Measurements from ENCODE around the gene MAPK10. TPM values are rescaled to one million over a fixed set of nuclear protein-coding genes. Genes with fewer than 3 reads are reported as not detected.

Gene MAPK10
- total RNA-seq, 2 experiments from 2014 or later: not detected

GRCh38 chr4:86044593-86044985 lies 315.3 kb downstream of the MAPK10 start:
- TF ChIP-seq, protein P1, sequence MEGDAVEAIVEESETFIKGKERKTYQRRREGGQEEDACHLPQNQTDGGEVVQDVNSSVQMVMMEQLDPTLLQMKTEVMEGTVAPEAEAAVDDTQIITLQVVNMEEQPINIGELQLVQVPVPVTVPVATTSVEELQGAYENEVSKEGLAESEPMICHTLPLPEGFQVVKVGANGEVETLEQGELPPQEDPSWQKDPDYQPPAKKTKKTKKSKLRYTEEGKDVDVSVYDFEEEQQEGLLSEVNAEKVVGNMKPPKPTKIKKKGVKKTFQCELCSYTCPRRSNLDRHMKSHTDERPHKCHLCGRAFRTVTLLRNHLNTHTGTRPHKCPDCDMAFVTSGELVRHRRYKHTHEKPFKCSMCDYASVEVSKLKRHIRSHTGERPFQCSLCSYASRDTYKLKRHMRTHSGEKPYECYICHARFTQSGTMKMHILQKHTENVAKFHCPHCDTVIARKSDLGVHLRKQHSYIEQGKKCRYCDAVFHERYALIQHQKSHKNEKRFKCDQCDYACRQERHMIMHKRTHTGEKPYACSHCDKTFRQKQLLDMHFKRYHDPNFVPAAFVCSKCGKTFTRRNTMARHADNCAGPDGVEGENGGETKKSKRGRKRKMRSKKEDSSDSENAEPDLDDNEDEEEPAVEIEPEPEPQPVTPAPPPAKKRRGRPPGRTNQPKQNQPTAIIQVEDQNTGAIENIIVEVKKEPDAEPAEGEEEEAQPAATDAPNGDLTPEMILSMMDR (IDR thresholded peaks at IDR 0.05): no peak
- DNase-seq: no peak
- Mint-ChIP-seq H3K9me3 (no peaks in the 10 kb centered on the region), H3K4me1 (ENCODE audit: low read depth) (no peaks in the 10 kb centered on the region), H3K36me3 (ENCODE audit: low read depth) (no peaks in the 10 kb centered on the region), H3K27ac (no peak overlapping the region), H3K27me3 (no peaks in the 10 kb centered on the region), H3K4me3 (no peak overlapping the region)
- intact Hi-C loops (cut with micrococcal nuclease): no loop called here
- no peak for ATAC-seq
- CTCF ChIA-PET: interaction anchor here (0.7 to 2.5 kb wide), 7 partner anchors 9 to 897 kb away, joined by 3 to 7 read pairs (median 3); no protein-coding TSS in a partner anchor
- POLR2A ChIA-PET: no interaction called here

DNA sequence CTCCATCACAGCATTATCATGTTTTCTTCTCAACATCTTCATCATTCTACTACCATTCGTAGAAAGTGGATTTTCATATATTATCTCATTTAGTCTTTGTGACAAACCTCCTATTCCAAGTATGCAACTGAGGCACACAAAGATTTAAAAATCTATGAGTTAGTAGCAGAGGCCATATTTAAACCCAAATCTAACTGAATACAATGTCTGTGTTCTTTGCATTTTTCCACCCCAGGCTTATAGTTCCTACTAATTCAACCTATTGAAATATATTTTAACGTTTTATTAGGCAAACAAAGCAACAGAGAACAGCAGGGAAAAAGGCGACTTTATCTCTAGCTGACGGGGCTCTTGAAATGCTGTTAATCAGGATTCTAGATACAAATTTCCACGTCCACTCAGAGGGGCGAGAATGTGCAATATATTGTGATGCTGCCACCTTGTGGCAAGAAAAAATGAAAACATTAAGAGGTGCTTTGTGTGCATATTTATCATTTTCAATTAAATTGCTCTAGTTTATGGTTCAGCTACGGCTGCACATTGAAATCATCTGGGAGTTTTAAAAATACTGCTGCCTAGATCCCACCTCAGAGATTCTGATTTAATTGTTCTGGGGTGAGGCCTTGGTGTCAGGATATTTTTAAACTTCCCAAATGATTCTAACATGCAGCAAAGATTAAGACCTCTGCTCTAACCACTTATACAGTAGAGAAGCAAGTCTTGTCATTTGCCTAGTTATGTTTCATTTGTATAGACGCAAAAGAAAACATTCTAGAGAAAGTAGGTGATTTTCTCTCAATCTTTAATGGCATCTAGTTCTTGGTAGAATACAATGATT lies 315.9 kb downstream of the MAPK10 start:
- intact Hi-C loops (cut with micrococcal nuclease): no loop called here
- no peak overlapping the region for H3K27ac Mint-ChIP-seq
- TF ChIP-seq, protein P1 (IDR thresholded peaks at IDR 0.05): peak; percentile 71
- ChIA-PET POLR2A (no interaction called here), CTCF (interaction anchor here (0.8 to 2.5 kb wide), 6 partner anchors 10 to 896 kb away, joined by 3 to 7 read pairs (median 4); no protein-coding TSS in a partner anchor)
- DNase-seq (peak; percentile 12), ATAC-seq (no peak)
- H3K9me3 Mint-ChIP-seq: no peaks in the 10 kb centered on the region
- H3K4me3 Mint-ChIP-seq: no peak overlapping the region
- H3K4me1 Mint-ChIP-seq (ENCODE audit: low read depth): no peaks in the 10 kb centered on the region
- H3K27me3 Mint-ChIP-seq: no peaks in the 10 kb centered on the region
- no peaks in the 10 kb centered on the region for H3K36me3 Mint-ChIP-seq (ENCODE audit: low read depth)

GRCh38 chr4:86038037-86038436 lies 321.8 kb downstream of the MAPK10 start:
- POLR2A ChIA-PET: no interaction called here
- DNase-seq: no peak
- Mint-ChIP-seq H3K9me3 (no peaks in the 10 kb centered on the region), H3K36me3 (ENCODE audit: low read depth) (no peaks in the 10 kb centered on the region), H3K27ac (no peak overlapping the region), H3K4me3 (no peak overlapping the region), H3K4me1 (ENCODE audit: low read depth) (no peaks in the 10 kb centered on the region), H3K27me3 (peaks cover 1% of the 10 kb centered on the region)
- CTCF ChIA-PET: interaction anchor here (0.6 kb wide), 1 partner anchor 799 kb away, joined by 3 read pairs; no protein-coding TSS in a partner anchor
- intact Hi-C loops (cut with micrococcal nuclease): no loop called here
- no peak for ATAC-seq
- TF ChIP-seq, protein P1 (IDR thresholded peaks at IDR 0.05): no peak

DNA sequence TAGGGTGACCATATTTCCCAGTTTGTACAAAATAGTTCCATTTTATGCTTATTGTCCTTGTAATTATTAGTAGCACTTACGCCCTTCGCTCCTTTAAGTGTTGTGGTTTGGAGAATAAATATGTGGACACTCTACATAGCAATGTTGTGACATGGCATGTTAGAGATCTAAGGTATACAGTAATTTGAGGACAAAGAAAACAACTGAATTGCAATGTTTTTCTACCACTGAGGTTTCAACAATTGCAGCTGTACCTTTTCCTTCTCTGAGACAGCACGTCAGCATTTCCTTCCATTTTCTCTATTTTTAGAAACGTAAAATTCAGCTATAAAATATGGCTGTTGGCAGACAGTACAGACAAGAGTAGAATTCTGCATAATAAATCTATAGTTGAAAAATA lies 323.1 kb downstream of the MAPK10 start:
- TF ChIP-seq, protein P1 (IDR thresholded peaks at IDR 0.05): no peak
- ATAC-seq: no peak
- Mint-ChIP-seq H3K4me1 (ENCODE audit: low read depth) (no peaks in the 10 kb centered on the region), H3K36me3 (ENCODE audit: low read depth) (no peaks in the 10 kb centered on the region), H3K27ac (no peak overlapping the region), H3K4me3 (no peak overlapping the region), H3K27me3 (peaks cover 1% of the 10 kb centered on the region), H3K9me3 (no peaks in the 10 kb centered on the region)
- POLR2A ChIA-PET: no interaction called here
- DNase-seq: no peak
- CTCF ChIA-PET: interaction anchor here (1.0 kb wide), 1 partner anchor 11 kb away, joined by 3 read pairs; no protein-coding TSS in a partner anchor
- intact Hi-C loops (cut with micrococcal nuclease): no loop called here

DNA sequence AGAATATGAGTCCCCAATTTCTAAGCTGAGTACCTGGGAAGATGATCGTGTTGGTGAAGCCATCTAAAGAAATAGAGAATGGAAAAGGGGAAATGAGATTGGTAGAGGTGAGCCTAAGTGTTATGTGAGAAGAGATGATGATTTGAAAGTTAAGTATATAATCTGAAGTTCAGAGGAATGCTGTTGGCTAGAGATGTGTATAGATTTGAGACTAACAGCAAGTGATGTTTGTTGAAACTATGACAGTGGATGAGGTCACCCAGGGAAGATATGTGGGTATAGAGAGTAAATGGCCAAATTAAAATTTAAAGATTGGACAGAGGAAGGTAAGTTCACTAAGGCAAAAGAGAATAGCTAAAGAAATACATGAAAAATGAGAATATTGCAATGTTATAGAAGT lies 324.2 kb downstream of the MAPK10 start:
- Mint-ChIP-seq H3K36me3 (ENCODE audit: low read depth) (no peaks in the 10 kb centered on the region), H3K4me3 (no peak overlapping the region), H3K27ac (no peak overlapping the region), H3K9me3 (no peaks in the 10 kb centered on the region), H3K27me3 (peaks cover 4% of the 10 kb centered on the region), H3K4me1 (ENCODE audit: low read depth) (no peaks in the 10 kb centered on the region)
- DNase-seq: no peak
- intact Hi-C loops (cut with micrococcal nuclease): no loop called here
- ChIA-PET POLR2A (no interaction called here), CTCF (interaction anchor here (1.0 kb wide), 2 partner anchors 10 kb away, joined by 3 to 4 read pairs; no protein-coding TSS in a partner anchor)
- TF ChIP-seq, protein P1 (IDR thresholded peaks at IDR 0.05): no peak
- no peak for ATAC-seq

Measured in activated CD8-positive, alpha-beta T cell treated with anti-CD3 and anti-CD28 coated beads for 36 hours (primary cell).